Hepatocyte (in vitro differentiated cells): ENCODE results near the gene GPR61. TPM values are rescaled to one million over a fixed set of nuclear protein-coding genes. Genes with fewer than 3 reads are reported as not detected.

Experiments
- DNase-seq: peaks from one replicate; pipeline ENCODE4 v3.0.0-alpha.2; 2016; ENCODE audit warnings: low spot score
- H2AFZ ChIP-seq: fragments of 200-600 bp; sonication (generic); 2 replicates; pipeline ENCODE4 v1.6.0; 2016; ENCODE audit warnings: antibody characterized with exemption, mild to moderate bottlenecking
- H3K27ac ChIP-seq: fragments of 200-600 bp; sonication (generic); 2 replicates; pipeline ENCODE4 v1.5.1; 2016; ENCODE audit warnings: mild to moderate bottlenecking
- H3K27me3 ChIP-seq: fragments of 200-600 bp; sonication (generic); 2 replicates; pipeline ENCODE4 v1.6.1; 2016
- H3K36me3 ChIP-seq: fragments of 200-600 bp; sonication (generic); replicated peaks from 2 replicates; pipeline ENCODE4 v1.5.1; 2016; ENCODE audit warnings: low read depth; ENCODE audit not compliant: insufficient read depth
- H3K4me1 ChIP-seq: fragments of 200-600 bp; sonication (generic); 2 replicates; pipeline ENCODE4 v1.5.1; 2016; ENCODE audit warnings: mild to moderate bottlenecking, moderate library complexity; ENCODE audit not compliant: insufficient read depth
- H3K4me2 ChIP-seq: fragments of 200-600 bp; sonication (generic); 2 replicates; pipeline ENCODE4 v1.6.0; 2016
- H3K4me3 ChIP-seq: fragments of 200-600 bp; sonication (generic); 2 replicates; pipeline ENCODE4 v1.5.1; 2016; ENCODE audit warnings: mild to moderate bottlenecking
- H3K79me2 ChIP-seq: fragments of 200-600 bp; sonication (generic); 2 replicates; pipeline ENCODE4 v1.6.0; 2017; ENCODE audit warnings: mild to moderate bottlenecking
- H3K9me2 ChIP-seq: fragments of 200-600 bp; sonication (generic); replicated peaks from 2 replicates; pipeline ENCODE4 v1.6.0; 2017; ENCODE audit warnings: mild to moderate bottlenecking; ENCODE audit not compliant: insufficient read depth
- H3K9me3 ChIP-seq: fragments of 200-600 bp; sonication (generic); 2 replicates; pipeline ENCODE4 v1.5.1; 2016; ENCODE audit warnings: low read depth, mild to moderate bottlenecking
- H4K20me1 ChIP-seq: fragments of 200-600 bp; sonication (generic); 2 replicates; pipeline ENCODE4 v1.6.0; 2016; ENCODE audit warnings: mild to moderate bottlenecking; ENCODE audit not compliant: insufficient read depth, poor library complexity, severe bottlenecking
- CTCF ChIP-seq: fragments of 200-600 bp; sonication (generic); IDR thresholded peaks from 2 replicates; pipeline ENCODE4 v1.5.1; 2016; ENCODE audit warnings: antibody characterized with exemption, mild to moderate bottlenecking; ENCODE audit not compliant: poor library complexity
- EZH2 ChIP-seq: fragments of 200-600 bp; sonication (generic); IDR thresholded peaks from 2 replicates; pipeline ENCODE4 v1.6.1; 2016; ENCODE audit warnings: antibody characterized with exemption, mild to moderate bottlenecking, borderline replicate concordance
- EZH2phosphoT487 ChIP-seq: fragments of 200-600 bp; sonication (generic); IDR thresholded peaks from one replicate; pipeline ENCODE4 v1.6.1; 2018; ENCODE audit warnings: antibody characterized with exemption, mild to moderate bottlenecking, low read depth, moderate library complexity; ENCODE audit not compliant: unreplicated experiment, severe bottlenecking
- WGBS: methylation state at CpG from one replicate; pipeline ENCODE4 v1.1.6; 2016; ENCODE audit warnings: low lambda C conversion rate; ENCODE audit errors: missing lambda C conversion rate; 5-methylcytosine and 5-hydroxymethylcytosine counted together
- polyA plus RNA-seq: library from polyadenylated mRNA; unstranded; fragments of >200 nt; fragmentation: Nextera tagmentation; extraction: Ambion mirVana; gene quantifications from 2 replicates; pipeline ENCODE4 v1.2.1, GENCODE V29; 2016
- total RNA-seq: library from RNA; depleted of rRNA; stranded (reverse); fragments of >200 nt; gene quantifications from 2 replicates; pipeline ENCODE4 v1.2.3, GENCODE V29; 2014

Gene GPR61
- total and polyA plus RNA-seq, 2 experiments from 2014 or later, result 0.50 to 1.1 TPM

GRCh38 chr1:109567877-109568672, 28.4 kb downstream of the GPR61 start:
- Histone ChIP-seq H3K9me3 (no peaks in the 10 kb centered on the region), H4K20me1 (peaks cover 77% of the 10 kb centered on the region), H3K4me1 (peaks cover 58% of the 10 kb centered on the region), H3K27me3 (no peaks in the 10 kb centered on the region), H3K4me2 (peak overlapping the region; percentile 4), H2AFZ (no peak overlapping the region), H3K79me2 (peaks cover 100% of the 10 kb centered on the region), H3K9me2 (no peaks in the 10 kb centered on the region), H3K27ac (peak overlapping the region; percentile 22), H3K4me3 (no peak overlapping the region), H3K36me3 (no peaks in the 10 kb centered on the region)
- WGBS, result 91% methylated on average over 4 of the region's 4 CpGs
- DNase-seq, result no peak
- no peak for TF ChIP-seq EZH2phosphoT487
- peak; percentile 2 for TF ChIP-seq CTCF

- Histone ChIP-seq H3K9me3 (no peaks in the 10 kb centered on the region), H4K20me1 (peaks cover 71% of the 10 kb centered on the region), H3K4me2 (no peak overlapping the region), H3K4me1 (peaks cover 47% of the 10 kb centered on the region), H3K27me3 (no peaks in the 10 kb centered on the region), H3K36me3 (no peaks in the 10 kb centered on the region), H3K9me2 (no peaks in the 10 kb centered on the region), H2AFZ (no peak overlapping the region), H3K27ac (peak overlapping the region; percentile 5), H3K79me2 (peaks cover 99% of the 10 kb centered on the region), H3K4me3 (no peak overlapping the region)
- TF ChIP-seq EZH2phosphoT487 (no peak), CTCF (no peak), EZH2 (no peak)
- WGBS, result 89% methylated on average over 1 of the region's 1 CpG
- DNase-seq, result no peak
These were observed 29.7 kb downstream of the GPR61 start for GRCh38 chr1:109569323-109569722.

- Histone ChIP-seq H3K27ac (peak overlapping the region; percentile 4), H3K36me3 (no peaks in the 10 kb centered on the region)
These were observed 30.7 kb downstream of the GPR61 start for GRCh38 chr1:109570414-109570813.

More at GRCh38 chr1:109570414-109570813, 30.7 kb downstream of the GPR61 start:
- Histone ChIP-seq H3K4me2 (peak overlapping the region; percentile 12), H3K79me2 (peaks cover 98% of the 10 kb centered on the region), H3K4me1 (peaks cover 45% of the 10 kb centered on the region), H4K20me1 (peaks cover 61% of the 10 kb centered on the region), H3K4me3 (no peak overlapping the region), H2AFZ (no peak overlapping the region), H3K27me3 (no peaks in the 10 kb centered on the region), H3K9me3 (no peaks in the 10 kb centered on the region), H3K9me2 (no peaks in the 10 kb centered on the region)
- TF ChIP-seq EZH2 (no peak), EZH2phosphoT487 (no peak), CTCF (no peak)
- WGBS, result 43% methylated on average over 3 of the region's 3 CpGs
- DNase-seq, result peak; percentile 39
